Endothelial cell of umbilical vein (primary cell): Measurements from ENCODE around the gene INTS11. TPM values are rescaled to one million over a fixed set of nuclear protein-coding genes. Genes with fewer than 3 reads are reported as not detected.

Experiments
- BruUV-seq: library from RNA; stranded (reverse); fragments of 400-500 nt; replicated peaks from 2 replicates; lab custom pipeline; 2021; lab: Mats Ljungman, UMichigan
- CTCF ChIA-PET: fragments of 300-600, 350-600 bp; sonication (Branson Sonifier 250); formaldehyde crosslinking; loops from one replicate; lab custom pipeline; 2021; ENCODE audit warnings: antibody characterized with exemption, inconsistent platforms; lab: Charles Lee
- POLR2A ChIA-PET: fragments of 300-600, 350-600 bp; sonication (Branson Sonifier 250); formaldehyde crosslinking; loops from one replicate; lab custom pipeline; 2021; ENCODE audit warnings: antibody characterized with exemption, inconsistent platforms; lab: Charles Lee
- DNase-seq: peaks from one replicate; pipeline ENCODE4 v3.0.0-alpha.2; 2011; ENCODE audit warnings: low read depth, low spot score
- FAIRE-seq: peaks from 2 replicates; lab custom pipeline; 2011; peaks lifted over from hg19 to GRCh38; lab: Jason Lieb, UNC
- H2AFZ ChIP-seq: 2 replicates; pipeline ENCODE4 v1.6.0; 2012; ENCODE audit warnings: low read depth, low read length, control low read depth, inconsistent platforms
- H3K27ac ChIP-seq: 2 replicates; pipeline ENCODE4 v1.5.1; 2011; ENCODE audit warnings: low read depth, mild to moderate bottlenecking, control low read depth, low read length, moderate library complexity; ENCODE audit not compliant: insufficient read depth
- H3K27me3 ChIP-seq, 2 experiments: 2 replicates each; pipeline versions ENCODE4 v1.6.0 to v1.6.1; 2011; ENCODE audit warnings: low read length in 2 of 2, mixed read lengths in 1 of 2; ENCODE audit not compliant: control insufficient read depth in 2 of 2, insufficient read depth in 2 of 2
- H3K36me3 ChIP-seq, 2 experiments: 2 replicates in 1 of 2; 3 replicates in 1 of 2; pipeline ENCODE4 v1.5.1; 2011; ENCODE audit warnings: low read length in 2 of 2, mild to moderate bottlenecking in 1 of 2, moderate library complexity in 1 of 2; ENCODE audit not compliant: control insufficient read depth in 2 of 2, insufficient read depth in 2 of 2; ENCODE audit errors: extremely low read depth in 1 of 2
- H3K4me1 ChIP-seq: 3 replicates; pipeline ENCODE4 v1.5.1; 2011; ENCODE audit warnings: mild to moderate bottlenecking, low read length; ENCODE audit not compliant: control insufficient read depth, insufficient read depth; ENCODE audit errors: extremely low read depth
- H3K4me2 ChIP-seq: 2 replicates; pipeline ENCODE4 v1.6.1; 2011; ENCODE audit warnings: low read length, control low read depth, mixed read lengths; ENCODE audit not compliant: insufficient read depth
- H3K4me3 ChIP-seq, 3 experiments: fragments of 200-600 bp in 1 of 3; sonication (generic), shearing (Covaris generic) in 1 of 3; replicated peaks in 1 of 3; 2 replicates each; pipeline ENCODE4 v1.5.1; 2011 to 2016; ENCODE audit warnings: control low read depth in 3 of 3, low read length in 3 of 3, mild to moderate bottlenecking in 2 of 3, inconsistent platforms in 1 of 3, low read depth in 1 of 3, moderate library complexity in 1 of 3; ENCODE audit not compliant: insufficient read depth in 1 of 3
- H3K79me2 ChIP-seq: 2 replicates; pipeline ENCODE4 v1.6.0; 2012; ENCODE audit warnings: low read length, inconsistent platforms; ENCODE audit not compliant: control insufficient read depth, insufficient read depth
- H3K9ac ChIP-seq: replicated peaks from 2 replicates; pipeline ENCODE3; 2011; ENCODE audit warnings: low read length, control low read depth; ENCODE audit not compliant: insufficient read depth; ENCODE audit errors: extremely low read depth
- H3K9me1 ChIP-seq: replicated peaks from 3 replicates; pipeline ENCODE4 v1.6.0; 2011; ENCODE audit warnings: mild to moderate bottlenecking, low read length; ENCODE audit not compliant: control insufficient read depth, insufficient read depth; ENCODE audit errors: extremely low read depth
- H3K9me3 ChIP-seq: replicated peaks from 2 replicates; pipeline ENCODE4 v1.5.1; 2012; ENCODE audit warnings: low read length, inconsistent platforms; ENCODE audit not compliant: control insufficient read depth, insufficient read depth
- H4K20me1 ChIP-seq: replicated peaks from 2 replicates; pipeline ENCODE3; 2011; ENCODE audit warnings: mild to moderate bottlenecking, low read length; ENCODE audit not compliant: control insufficient read depth, insufficient read depth; ENCODE audit errors: extremely low read depth
- GATA2 ChIP-seq: IDR thresholded peaks from 2 replicates; pipeline ENCODE4 v1.7.0; 2011; ENCODE audit warnings: low read depth, mild to moderate bottlenecking, moderate library complexity, mixed read lengths, low read length; ENCODE audit not compliant: insufficient read length, insufficient read depth
- MAX ChIP-seq: IDR thresholded peaks from 2 replicates; pipeline ENCODE4 v1.6.1; 2011; ENCODE audit not compliant: insufficient read depth, insufficient read length
- POLR2A ChIP-seq: IDR thresholded peaks from 2 replicates; pipeline ENCODE4 v1.6.1; 2012; ENCODE audit warnings: low read depth, mild to moderate bottlenecking, control low read depth, low read length
- POLR2AphosphoS5 ChIP-seq: IDR thresholded peaks from 2 replicates; pipeline ENCODE4 v1.6.1; 2012; ENCODE audit warnings: low read depth, mild to moderate bottlenecking, control low read depth, low read length, moderate library complexity; ENCODE audit not compliant: insufficient read depth
- dilution Hi-C: fragments of 300-500 bp; cut with MboI; formaldehyde crosslinking; loops from one replicate; pipeline ENCODE4 v1.15.0; 2019; ENCODE audit warnings: low sequenced_read_pairs; ENCODE audit not compliant: extremely low pct_ligation_motif_present
- intact Hi-C: fragments of 100-400 bp; cut with micrococcal nuclease; formaldehyde crosslinking; loops from one replicate; pipeline ENCODE4 v1.10.0; 2022
- polyA plus RNA-seq, 4 experiments: library from polyadenylated mRNA; depleted of rRNA in 3 of 4; stranded (reverse) in 3 of 4; unstranded in 1 of 4; fragments of >200 nt; gene quantifications; 2 replicates each; pipeline versions ENCODE4 v1.2.1 to v1.2.3, GENCODE V29; 2011 to 2012; ENCODE audit warnings: missing spikeins in 1 of 4
- total RNA-seq: library from RNA; stranded (reverse); gene quantifications from 2 replicates; pipeline ENCODE4 v1.2.3, GENCODE V29; 2021

Gene INTS11
- total and polyA plus RNA-seq, 2 donors (not counting 3 experiments of a cell fraction or from before 2014, with no cell fraction given) = 132 to 222 TPM

GRCh38 chr1:1307923-1308755 is 16.3 kb downstream of the INTS11 start, which contains the start of the genes ACAP3 and PUSL1:
Gene ACAP3 (minus strand): TSS chr1:1307930. CDS start chr1:1307815, 115 bp downstream.
Gene PUSL1 (plus strand): TSS chr1:1308597. CDS start chr1:1308644, 47 bp downstream.
- dilution Hi-C loops = no loop called here
- no peaks in the 10 kb centered on the region for H3K27me3 ChIP-seq
- intact Hi-C loops = loop anchor here (1.0 to 5.0 kb wide), 5 partner anchors 17 to 186 kb away; partner anchors contain the start of genes AURKAIP1, CPTP, INTS11 and UBE2J2
- peaks cover 15% of the 10 kb centered on the region for H3K4me1 ChIP-seq
- peak within 1 kb of the TSS; percentile 65 for H3K27ac ChIP-seq
- CTCF ChIA-PET = no interaction called here
- H3K9me3 ChIP-seq = no peaks in the 10 kb centered on the region
- H3K79me2 ChIP-seq = no peaks in the 10 kb centered on the region
- peaks cover 0 to 22% of the 10 kb centered on the region in 2 experiments for H3K36me3 ChIP-seq
- no TSS peak for BruUV-seq
- no peaks in the 10 kb centered on the region for H3K9me1 ChIP-seq
- no peaks in the 10 kb centered on the region for H4K20me1 ChIP-seq
- peak within 1 kb of the TSS; percentile 56 to 94 (median 66) for H3K4me3 ChIP-seq
- peak within 1 kb of the TSS; percentile 68 for H2AFZ ChIP-seq
- H3K9ac ChIP-seq = peak within 1 kb of the TSS; percentile 73
- POLR2A ChIA-PET = no interaction called here
- FAIRE-seq = peak; percentile 71
- peak; percentile 80 for DNase-seq
- peak within 1 kb of the TSS; percentile 45 for H3K4me2 ChIP-seq
- peak; percentile 44 for TF ChIP-seq POLR2A
- peak; percentile 76 for TF ChIP-seq POLR2AphosphoS5
- TF ChIP-seq MAX = no peak
- TF ChIP-seq GATA2 = no peak
